Body of pancreas (tissue), 4 donors: ENCODE data around the gene UBA1.

Experiments
- CTCF ChIP-seq, 7 experiments: fragments of 450-650 bp in 4 of 7; fragments of 200-600 bp in 3 of 7; sonication (generic) in 3 of 7; IDR thresholded peaks; one replicate each; pipeline ENCODE4 v1.5.1; 2016 to 2019; ENCODE audit warnings: antibody characterized with exemption in 7 of 7
- POLR2A ChIP-seq, 3 donors: fragments of 450-650 bp; IDR thresholded peaks; one replicate each; pipeline ENCODE4 v1.6.1; 2016; ENCODE audit warnings: antibody characterized with exemption in 3 of 3, mild to moderate bottlenecking in 2 of 3

- TF ChIP-seq CTCF (IDR thresholded peaks at IDR 0.05): no peak
- TF ChIP-seq POLR2A (IDR thresholded peaks at IDR 0.05): no peak
Measured at GRCh38 chrX:47196098-47196497, 2.5 kb downstream of the UBA1 start.
